Adrenal gland (tissue), 5 donors: Measurements from ENCODE around the gene STOML1.

Experiments used
- CTCF ChIP-seq, 6 experiments: fragments of 450-650 bp in 4 of 6; fragments of 200-600 bp in 2 of 6; sonication (generic) in 1 of 6; IDR thresholded peaks; 1 replicate in 5 of 6; 2 replicates in 1 of 6; pipeline versions ENCODE4 v1.5.1 to v1.8.0; 2016 to 2021; ENCODE audit warnings: antibody characterized with exemption in 6 of 6, mild to moderate bottlenecking in 2 of 6, moderate library complexity in 1 of 6
- POLR2A ChIP-seq, 2 donors: fragments of 450-650 bp; IDR thresholded peaks; one replicate each; pipeline ENCODE4 v1.6.1; 2017; ENCODE audit warnings: antibody characterized with exemption in 2 of 2, mild to moderate bottlenecking in 2 of 2, moderate library complexity in 1 of 2
- donor health status: DM: no; HTN: no; CAD: no.

GRCh38 chr15:73941449-73941848, 50.6 kb downstream of the STOML1 start:
- TF ChIP-seq CTCF (IDR thresholded peaks at IDR 0.05) (no peak), POLR2A (IDR thresholded peaks at IDR 0.05) (no peak)
